BE2C (cell line): Measurements from ENCODE around the gene DPH2.

Experiments
- DNase-seq: peaks from one replicate; pipeline ENCODE4 v3.0.0-alpha.2; 2020
- H3K27me3 ChIP-seq: fragments of 250-450 bp; sonication (Bioruptor Pico); 2 replicates; pipeline ENCODE4 v1.5.1; 2020; ENCODE audit warnings: mild to moderate bottlenecking
- H3K36me3 ChIP-seq: fragments of 250-450 bp; sonication (Bioruptor Pico); 2 replicates; pipeline ENCODE4 v1.5.1; 2020; ENCODE audit warnings: mild to moderate bottlenecking
- H3K4me1 ChIP-seq: fragments of 250-450 bp; sonication (Bioruptor Pico); 2 replicates; pipeline ENCODE4 v1.5.1; 2020
- H3K4me3 ChIP-seq: 2 replicates; pipeline ENCODE4 v1.5.1; 2011; ENCODE audit warnings: low read depth, low read length
- H3K9me3 ChIP-seq: fragments of 250-450 bp; sonication (Bioruptor Pico); 2 replicates; pipeline ENCODE4 v1.5.1; 2020
- TF ChIP-seq, protein P1 (sequence below): IDR thresholded peaks from 2 replicates; pipeline ENCODE4 v1.5.1; 2012; ENCODE audit warnings: mild to moderate bottlenecking, low read depth, low read length

DPH2 gene

DNA sequence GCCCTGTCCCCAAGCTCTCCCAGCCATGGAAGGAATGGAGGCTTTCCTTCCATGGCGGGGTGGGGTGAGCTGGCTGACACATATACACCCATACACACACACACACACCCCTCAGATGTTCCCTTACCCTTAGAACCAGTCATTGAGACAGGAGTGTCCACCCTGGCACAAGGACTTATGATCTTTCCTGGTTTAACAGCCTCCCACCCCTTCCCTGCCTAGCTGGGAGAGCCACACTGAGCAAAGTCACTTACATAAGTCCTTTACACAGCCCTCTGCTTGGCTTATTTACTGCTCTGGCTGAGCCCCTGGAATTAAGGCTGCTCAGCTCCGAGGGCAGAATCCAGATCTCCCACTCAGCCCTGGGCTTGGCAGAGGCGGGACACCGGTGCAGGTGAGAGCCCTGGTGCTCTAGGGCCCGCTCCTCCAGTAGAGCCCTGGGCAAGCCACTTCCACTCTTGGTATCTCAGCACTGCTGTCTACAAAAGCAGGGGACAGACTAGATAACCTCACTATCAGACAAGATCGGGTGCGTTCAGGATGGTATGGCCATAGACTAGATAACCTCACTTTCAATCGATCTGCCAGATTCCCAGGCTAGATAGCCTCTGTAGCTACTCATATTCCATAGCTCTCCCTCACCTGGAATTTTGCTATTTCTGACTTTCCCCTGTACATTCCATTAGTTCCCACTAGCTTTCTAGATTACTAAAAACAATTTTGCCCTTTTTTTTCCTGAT lies 44.7 kb downstream of the DPH2 start:
- no peaks in the 10 kb centered on the region for H3K36me3 ChIP-seq
- TF ChIP-seq, protein P1, sequence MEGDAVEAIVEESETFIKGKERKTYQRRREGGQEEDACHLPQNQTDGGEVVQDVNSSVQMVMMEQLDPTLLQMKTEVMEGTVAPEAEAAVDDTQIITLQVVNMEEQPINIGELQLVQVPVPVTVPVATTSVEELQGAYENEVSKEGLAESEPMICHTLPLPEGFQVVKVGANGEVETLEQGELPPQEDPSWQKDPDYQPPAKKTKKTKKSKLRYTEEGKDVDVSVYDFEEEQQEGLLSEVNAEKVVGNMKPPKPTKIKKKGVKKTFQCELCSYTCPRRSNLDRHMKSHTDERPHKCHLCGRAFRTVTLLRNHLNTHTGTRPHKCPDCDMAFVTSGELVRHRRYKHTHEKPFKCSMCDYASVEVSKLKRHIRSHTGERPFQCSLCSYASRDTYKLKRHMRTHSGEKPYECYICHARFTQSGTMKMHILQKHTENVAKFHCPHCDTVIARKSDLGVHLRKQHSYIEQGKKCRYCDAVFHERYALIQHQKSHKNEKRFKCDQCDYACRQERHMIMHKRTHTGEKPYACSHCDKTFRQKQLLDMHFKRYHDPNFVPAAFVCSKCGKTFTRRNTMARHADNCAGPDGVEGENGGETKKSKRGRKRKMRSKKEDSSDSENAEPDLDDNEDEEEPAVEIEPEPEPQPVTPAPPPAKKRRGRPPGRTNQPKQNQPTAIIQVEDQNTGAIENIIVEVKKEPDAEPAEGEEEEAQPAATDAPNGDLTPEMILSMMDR: no peak
- H3K4me3 ChIP-seq: no peak overlapping the region
- no peaks in the 10 kb centered on the region for H3K4me1 ChIP-seq
- H3K27me3 ChIP-seq: no peaks in the 10 kb centered on the region
- DNase-seq: no peak
- H3K9me3 ChIP-seq: no peaks in the 10 kb centered on the region

- no peak overlapping the region for H3K4me3 ChIP-seq
- H3K4me1 ChIP-seq: no peaks in the 10 kb centered on the region
- no peaks in the 10 kb centered on the region for H3K9me3 ChIP-seq
- no peaks in the 10 kb centered on the region for H3K36me3 ChIP-seq
- H3K27me3 ChIP-seq: no peaks in the 10 kb centered on the region
- TF ChIP-seq, protein P1: no peak
- DNase-seq: no peak
These were observed 45.4 kb downstream of the DPH2 start for GRCh38 chr1:44015206-44015605.

GRCh38 chr1:44016041-44016889 lies 46.5 kb downstream of the DPH2 start:
- Histone ChIP-seq H3K36me3 (no peaks in the 10 kb centered on the region), H3K4me1 (no peaks in the 10 kb centered on the region), H3K27me3 (no peaks in the 10 kb centered on the region), H3K9me3 (no peaks in the 10 kb centered on the region), H3K4me3 (no peak overlapping the region)
- no peak for DNase-seq
- TF ChIP-seq, protein P1: no peak

DNA sequence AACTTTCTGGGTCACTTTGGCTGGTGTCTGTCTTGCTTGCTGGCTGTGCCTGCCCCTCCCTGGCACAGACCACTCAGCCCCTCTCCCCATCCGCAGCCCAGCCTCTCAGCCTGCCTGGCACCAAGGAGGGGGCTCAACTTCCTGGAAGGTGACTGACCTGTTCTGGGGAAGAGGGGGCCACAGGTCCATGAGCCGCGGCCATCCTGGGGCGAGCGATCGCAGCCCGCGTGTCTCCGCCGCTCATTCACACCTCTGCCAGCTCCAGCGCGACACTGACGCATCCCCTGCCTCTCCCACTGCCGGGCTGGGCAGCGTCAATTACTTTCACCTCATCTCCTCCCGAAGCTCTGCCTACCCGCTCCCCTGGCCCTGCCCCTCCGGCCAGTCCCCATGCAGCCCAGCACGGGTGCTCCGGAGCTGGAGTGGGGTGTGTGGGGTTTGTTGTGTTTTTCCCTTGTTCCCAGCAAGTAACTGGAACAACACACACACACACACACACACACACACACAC lies 47.1 kb downstream of the DPH2 start:
- TF ChIP-seq, protein P1: no peak
- Histone ChIP-seq H3K36me3 (no peaks in the 10 kb centered on the region), H3K4me3 (no peak overlapping the region), H3K4me1 (no peaks in the 10 kb centered on the region), H3K9me3 (no peaks in the 10 kb centered on the region), H3K27me3 (no peaks in the 10 kb centered on the region)
- no peak for DNase-seq

- no peaks in the 10 kb centered on the region for H3K36me3 ChIP-seq
- H3K4me3 ChIP-seq: no peak overlapping the region
- no peaks in the 10 kb centered on the region for H3K27me3 ChIP-seq
- no peak for DNase-seq
- TF ChIP-seq, protein P1: no peak
- no peaks in the 10 kb centered on the region for H3K9me3 ChIP-seq
- no peaks in the 10 kb centered on the region; the same call in 1 of the 2 replicates for H3K4me1 ChIP-seq
These were observed 49.7 kb downstream of the DPH2 start for GRCh38 chr1:44019466-44019948.
